HG03060 (cell line): ENCODE data around the gene HSPB7.
"Not testable (repeated sequence)": the region's sequence is repeated elsewhere in the genome, so short reads cannot be mapped to it uniquely, and the experiment has no call there.

Experiments used
- ATAC-seq: cut with Tn5 transposase; IDR thresholded peaks from one replicate; pipeline ENCODE4 v1.9.1; 2021; ENCODE audit warnings: low read depth, moderate number of reproducible peaks; ENCODE audit not compliant: unreplicated experiment

Gene HSPB7

GRCh38 chr1:16051039-16051438, 33.2 kb upstream of the HSPB7 start:
- no peak for ATAC-seq

GRCh38 chr1:16050328-16050727, 32.5 kb upstream of the HSPB7 start:
- ATAC-seq = no peak

GRCh38 chr1:16048573-16049189, 30.8 kb upstream of the HSPB7 start:
- ATAC-seq = no peak

GRCh38 chr1:16047791-16048475, 30.1 kb upstream of the HSPB7 start:
- ATAC-seq = no peak

- no peak for ATAC-seq
Observed at GRCh38 chr1:16046842-16047241, 29.0 kb upstream of the HSPB7 start.

GRCh38 chr1:16043950-16044349, 26.1 kb upstream of the HSPB7 start:
- no peak for ATAC-seq

GRCh38 chr1:16043521-16043920, 25.7 kb upstream of the HSPB7 start, which contains the start of gene CLCNKB:
CLCNKB (plus strand) TSS chr1:16043782; CDS start chr1:16044493, 711 bp downstream.
- ATAC-seq = no peak

- not testable (repeated sequence) for ATAC-seq
Observed at GRCh38 chr1:16042654-16043053, 24.8 kb upstream of the HSPB7 start.

- ATAC-seq = no peak
Observed at GRCh38 chr1:16042096-16042495, 24.3 kb upstream of the HSPB7 start.

- ATAC-seq = no peak
Observed at GRCh38 chr1:16041200-16041599, 23.4 kb upstream of the HSPB7 start.

- not testable (repeated sequence) for ATAC-seq
Observed at GRCh38 chr1:16039871-16040270, 22.0 kb upstream of the HSPB7 start.

GRCh38 chr1:16038620-16038912, 20.7 kb upstream of the HSPB7 start:
- no peak for ATAC-seq

- ATAC-seq = not testable (repeated sequence)
Observed at GRCh38 chr1:16036461-16036860, 18.6 kb upstream of the HSPB7 start.

- not testable (repeated sequence) for ATAC-seq
Observed at GRCh38 chr1:16033103-16033632, 15.3 kb upstream of the HSPB7 start.

- no peak for ATAC-seq
Observed at GRCh38 chr1:16032388-16033102, 14.7 kb upstream of the HSPB7 start.

GRCh38 chr1:16031551-16031950, 13.7 kb upstream of the HSPB7 start:
- no peak for ATAC-seq

GRCh38 chr1:16029288-16029687, 11.4 kb upstream of the HSPB7 start:
- no peak for ATAC-seq

GRCh38 chr1:16029003-16029268, 11.1 kb upstream of the HSPB7 start:
- ATAC-seq = not testable (repeated sequence)

GRCh38 chr1:16028237-16029002, 10.6 kb upstream of the HSPB7 start:
- ATAC-seq = no peak

GRCh38 chr1:16026723-16027484, 9.1 kb upstream of the HSPB7 start:
- ATAC-seq = no peak
